ENCODE measurements around the gene RTN4IP1. TPM values are rescaled to one million over a fixed set of nuclear protein-coding genes. Genes with fewer than 3 reads are reported as not detected.

Gene RTN4IP1
- polyA plus RNA-seq, 10 donors: 6.0 to 8.6 (median 7.1) TPM

DNA sequence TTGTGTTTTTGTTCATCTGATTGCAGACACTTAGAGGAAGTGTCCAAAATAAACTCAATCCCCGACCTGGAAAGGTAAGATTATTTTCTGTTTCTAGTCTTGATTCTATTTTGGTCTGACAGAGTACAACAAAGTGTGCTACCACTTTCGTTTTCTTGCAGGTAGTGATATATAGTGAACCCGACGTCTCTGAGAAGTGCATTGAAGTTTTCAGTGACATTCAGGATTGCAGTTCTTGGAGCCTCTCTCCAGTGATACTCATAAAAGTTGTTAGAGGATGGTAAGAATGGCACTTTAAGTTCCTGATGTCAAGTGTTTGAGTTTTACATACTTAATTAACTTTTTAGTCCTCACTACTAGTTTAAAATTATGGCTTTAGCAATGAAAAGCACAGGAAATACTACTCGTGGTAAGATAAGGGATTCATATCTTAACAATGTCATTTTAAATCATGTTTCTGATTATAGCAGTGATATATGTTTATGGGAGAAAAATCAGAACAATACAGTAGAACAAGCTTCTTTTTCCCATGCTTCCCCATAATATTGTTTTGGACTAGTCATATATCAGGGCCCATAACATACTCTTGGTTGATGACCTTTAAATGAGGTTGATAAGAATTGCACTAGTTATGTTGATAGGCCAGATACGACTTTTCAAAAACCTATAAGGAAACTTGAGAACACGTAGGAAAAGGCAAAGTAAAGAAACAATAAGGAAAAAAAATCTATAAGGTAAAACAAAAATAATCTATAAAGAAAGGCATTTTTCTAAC lies 104.0 kb downstream of the RTN4IP1 start:
- DNase-seq: no peak

DNA sequence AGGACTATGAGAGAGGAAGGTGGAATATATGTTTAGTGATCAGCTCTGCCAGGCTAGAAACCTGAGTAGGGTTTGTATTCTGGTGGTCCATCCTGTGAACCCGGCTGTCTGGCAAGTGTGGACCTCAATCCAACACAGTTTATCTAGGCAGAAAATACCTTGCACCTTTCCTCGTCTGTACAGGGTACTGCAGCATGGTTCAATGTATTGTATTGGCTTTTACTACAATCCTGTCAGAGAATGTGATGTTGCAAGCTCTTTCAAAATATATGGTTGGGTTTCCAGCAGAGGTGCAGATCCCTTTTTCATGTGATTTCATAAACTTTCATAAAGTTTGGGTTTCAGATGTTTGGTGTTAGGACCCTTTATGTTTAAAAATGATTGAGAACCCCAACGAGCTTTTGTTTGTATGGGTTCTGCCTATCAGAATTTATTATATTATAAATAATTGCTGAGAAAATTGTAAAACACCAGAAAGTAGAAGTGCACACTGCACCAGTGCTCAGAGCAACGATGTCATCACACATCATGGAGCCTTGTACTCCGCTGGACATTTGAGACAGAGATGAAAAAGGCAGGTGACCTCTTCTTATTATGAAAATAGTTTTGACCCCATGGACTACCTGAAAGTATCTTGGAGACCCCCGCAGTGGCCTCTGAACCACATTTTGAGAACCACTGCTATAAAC lies 106.6 kb downstream of the RTN4IP1 start:
- no peak for DNase-seq

Other genes with a start within 250 kb of the RTN4IP1 start
- 10 to 100 TPM in 9 of 10 donors, 1 to 10 TPM in 1; 9.4 to 17.4 (median 13.1) TPM for gene QRSL1, start 80 bp upstream of the RTN4IP1 start, polyA plus RNA-seq (ENCODE audit: insufficient read length in 10 of 10)

Data from muscle of back (tissue), 11 donors.